HG03025 (cell line): ENCODE results near the gene IQGAP1.
"Not testable (repeated sequence)": the region's sequence is repeated elsewhere in the genome, so short reads cannot be mapped to it uniquely, and the experiment has no call there.

ENCODE experiments used
- ATAC-seq: cut with Tn5 transposase; IDR thresholded peaks from one replicate; pipeline ENCODE4 v1.9.1; 2021; ENCODE audit warnings: mild to moderate bottlenecking, moderate library complexity; ENCODE audit not compliant: unreplicated experiment, low FRiP score

The IQGAP1 gene, protein sequence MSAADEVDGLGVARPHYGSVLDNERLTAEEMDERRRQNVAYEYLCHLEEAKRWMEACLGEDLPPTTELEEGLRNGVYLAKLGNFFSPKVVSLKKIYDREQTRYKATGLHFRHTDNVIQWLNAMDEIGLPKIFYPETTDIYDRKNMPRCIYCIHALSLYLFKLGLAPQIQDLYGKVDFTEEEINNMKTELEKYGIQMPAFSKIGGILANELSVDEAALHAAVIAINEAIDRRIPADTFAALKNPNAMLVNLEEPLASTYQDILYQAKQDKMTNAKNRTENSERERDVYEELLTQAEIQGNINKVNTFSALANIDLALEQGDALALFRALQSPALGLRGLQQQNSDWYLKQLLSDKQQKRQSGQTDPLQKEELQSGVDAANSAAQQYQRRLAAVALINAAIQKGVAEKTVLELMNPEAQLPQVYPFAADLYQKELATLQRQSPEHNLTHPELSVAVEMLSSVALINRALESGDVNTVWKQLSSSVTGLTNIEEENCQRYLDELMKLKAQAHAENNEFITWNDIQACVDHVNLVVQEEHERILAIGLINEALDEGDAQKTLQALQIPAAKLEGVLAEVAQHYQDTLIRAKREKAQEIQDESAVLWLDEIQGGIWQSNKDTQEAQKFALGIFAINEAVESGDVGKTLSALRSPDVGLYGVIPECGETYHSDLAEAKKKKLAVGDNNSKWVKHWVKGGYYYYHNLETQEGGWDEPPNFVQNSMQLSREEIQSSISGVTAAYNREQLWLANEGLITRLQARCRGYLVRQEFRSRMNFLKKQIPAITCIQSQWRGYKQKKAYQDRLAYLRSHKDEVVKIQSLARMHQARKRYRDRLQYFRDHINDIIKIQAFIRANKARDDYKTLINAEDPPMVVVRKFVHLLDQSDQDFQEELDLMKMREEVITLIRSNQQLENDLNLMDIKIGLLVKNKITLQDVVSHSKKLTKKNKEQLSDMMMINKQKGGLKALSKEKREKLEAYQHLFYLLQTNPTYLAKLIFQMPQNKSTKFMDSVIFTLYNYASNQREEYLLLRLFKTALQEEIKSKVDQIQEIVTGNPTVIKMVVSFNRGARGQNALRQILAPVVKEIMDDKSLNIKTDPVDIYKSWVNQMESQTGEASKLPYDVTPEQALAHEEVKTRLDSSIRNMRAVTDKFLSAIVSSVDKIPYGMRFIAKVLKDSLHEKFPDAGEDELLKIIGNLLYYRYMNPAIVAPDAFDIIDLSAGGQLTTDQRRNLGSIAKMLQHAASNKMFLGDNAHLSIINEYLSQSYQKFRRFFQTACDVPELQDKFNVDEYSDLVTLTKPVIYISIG (N-terminal part only)

DNA sequence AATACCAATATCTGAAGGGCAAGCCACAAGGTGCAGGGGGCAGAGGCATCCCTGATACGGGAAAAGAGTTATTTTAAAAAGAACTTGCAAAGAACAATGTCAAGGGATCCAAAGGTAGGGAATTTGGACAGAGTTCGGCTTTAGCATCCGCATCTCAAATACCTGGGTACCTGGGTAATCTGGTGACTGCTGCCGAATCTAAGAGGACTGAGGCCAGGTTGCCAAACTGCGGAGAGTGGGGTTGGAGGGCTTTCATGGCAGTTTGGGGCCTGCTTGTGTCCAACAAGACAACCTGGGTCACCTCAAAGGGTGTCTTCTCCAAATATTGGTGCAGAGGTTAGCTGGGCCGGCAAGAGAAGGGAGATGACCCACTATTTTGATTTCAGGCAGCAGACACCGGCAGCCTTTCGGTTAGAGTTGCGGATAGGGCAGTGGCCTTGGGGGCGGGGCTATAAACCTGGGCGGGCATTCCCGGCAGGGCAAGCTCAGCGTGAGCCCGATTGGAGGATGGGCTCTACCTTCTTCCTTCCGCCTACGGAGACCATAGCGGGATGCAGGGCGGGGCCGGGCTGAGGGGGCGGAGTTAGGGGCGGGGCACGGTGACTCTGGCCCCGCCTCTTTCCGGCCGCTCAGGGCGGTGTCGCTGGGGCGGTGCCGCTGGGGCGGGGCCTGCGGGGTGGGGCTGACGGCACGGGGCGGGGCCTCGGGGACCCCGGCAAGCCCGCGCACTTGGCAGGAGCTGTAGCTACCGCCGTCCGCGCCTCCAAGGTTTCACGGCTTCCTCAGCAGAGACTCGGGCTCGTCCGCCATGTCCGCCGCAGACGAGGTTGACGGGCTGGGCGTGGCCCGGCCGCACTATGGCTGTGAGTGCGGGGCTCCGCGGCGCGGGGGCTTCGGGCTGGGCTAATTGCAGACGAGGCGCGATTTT is at the start of gene IQGAP1:
IQGAP1 (plus strand) TSS at position 709 of the 928 bp plus-strand sequence; CDS start at position 809, 100 bp downstream.
- ATAC-seq, result peak; percentile 90

DNA sequence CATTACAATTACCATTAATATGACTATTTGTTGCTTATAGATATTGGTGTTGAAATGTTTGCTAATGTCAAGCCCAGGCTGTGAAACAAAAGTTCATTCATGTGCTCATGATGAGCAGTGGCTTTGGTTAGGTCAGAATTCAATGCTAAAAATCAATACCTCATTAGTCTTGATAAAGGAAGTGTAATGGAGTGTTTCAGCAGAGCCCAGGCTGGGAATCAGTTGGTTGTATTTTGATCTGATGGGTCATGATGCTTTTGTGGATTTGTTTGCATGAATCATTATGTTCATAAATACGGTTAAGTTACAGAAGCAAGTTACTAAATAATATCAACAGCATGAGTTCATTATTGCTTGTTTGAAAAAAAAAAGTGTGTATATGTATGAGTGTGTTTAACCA is 49.5 kb upstream of the IQGAP1 start:
- ATAC-seq, result no peak

DNA sequence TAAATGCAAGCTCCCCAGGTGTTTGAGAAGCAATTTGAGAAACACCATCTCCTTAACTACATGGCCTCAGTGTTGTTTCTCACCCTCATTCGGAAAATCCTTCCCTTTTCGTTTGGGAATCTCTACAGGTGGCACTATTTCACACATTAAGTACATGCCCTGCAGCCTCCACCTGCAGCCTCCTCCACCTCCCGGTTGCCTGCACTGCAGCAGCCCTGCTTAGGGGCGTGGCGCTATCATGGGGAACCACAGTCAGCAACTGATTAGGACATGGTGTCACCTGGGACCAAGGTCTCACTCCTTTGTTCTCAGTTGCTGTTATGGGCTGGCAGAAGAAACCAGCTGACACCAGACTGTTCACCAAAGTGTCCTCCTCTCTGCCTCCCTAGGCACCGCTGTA is 47.7 kb upstream of the IQGAP1 start:
- ATAC-seq, result no peak

DNA sequence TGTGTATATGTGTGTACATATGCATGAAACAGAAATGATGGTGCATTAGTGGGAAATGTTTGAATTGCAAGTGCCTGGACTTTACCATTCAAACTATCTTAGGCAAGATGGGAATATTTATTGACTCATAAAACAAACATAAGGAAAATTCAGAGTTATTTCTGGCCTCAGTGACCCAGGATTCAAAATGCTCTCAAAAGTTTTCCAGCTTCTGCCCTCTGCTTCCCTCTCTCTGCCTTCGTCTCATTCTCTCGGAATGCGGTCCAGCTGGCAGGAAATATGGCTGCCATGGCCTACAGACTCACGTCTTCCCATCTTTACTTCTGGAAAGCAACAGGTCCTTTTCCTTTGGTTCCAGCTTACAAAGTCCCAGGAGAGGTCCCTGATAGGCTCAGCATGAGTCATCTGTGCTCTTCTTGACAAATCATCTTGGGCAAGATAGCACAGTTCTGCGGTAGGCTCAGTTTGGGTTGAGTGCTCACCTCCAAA is 44.7 kb upstream of the IQGAP1 start:
- no peak for ATAC-seq

DNA sequence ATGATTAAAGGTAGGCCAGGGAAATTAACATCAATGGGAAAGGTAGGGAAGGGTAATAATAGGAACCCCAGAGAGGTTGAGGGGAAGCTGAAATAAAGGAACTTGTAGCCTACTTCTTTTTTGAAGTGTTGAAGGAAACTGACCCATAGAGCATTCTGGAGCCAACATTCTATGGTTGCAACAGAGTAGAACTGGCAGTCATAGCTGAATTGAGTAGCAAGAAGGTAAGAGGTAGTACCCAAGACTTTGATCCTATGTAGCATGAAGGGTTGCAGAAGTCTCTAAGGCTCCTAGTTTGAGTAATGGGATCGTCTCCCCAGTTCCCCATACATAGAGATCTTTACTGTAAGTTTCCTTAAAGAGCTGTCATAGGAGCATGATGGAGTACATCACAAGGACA is 43.4 kb upstream of the IQGAP1 start:
- no peak for ATAC-seq

DNA sequence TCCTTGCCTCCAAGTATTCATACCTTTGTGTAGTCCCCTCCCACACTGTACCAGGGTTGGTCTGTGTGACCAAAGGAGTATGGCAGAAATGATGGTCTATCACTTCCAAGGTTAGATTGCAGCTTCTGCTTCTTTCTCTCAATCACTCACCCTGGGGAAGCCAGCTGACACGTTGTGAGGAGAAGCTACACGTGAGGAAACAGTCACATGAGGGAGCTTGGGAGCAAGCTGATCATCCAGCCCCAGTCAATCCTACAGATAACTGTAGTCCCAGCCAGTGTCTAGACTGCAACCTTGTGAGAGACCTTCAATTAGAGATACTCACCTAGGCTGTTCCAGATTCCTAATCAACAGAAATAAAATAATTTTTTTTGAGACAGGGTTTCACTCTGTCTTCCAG is 42.2 kb upstream of the IQGAP1 start:
- ATAC-seq, result no peak

DNA sequence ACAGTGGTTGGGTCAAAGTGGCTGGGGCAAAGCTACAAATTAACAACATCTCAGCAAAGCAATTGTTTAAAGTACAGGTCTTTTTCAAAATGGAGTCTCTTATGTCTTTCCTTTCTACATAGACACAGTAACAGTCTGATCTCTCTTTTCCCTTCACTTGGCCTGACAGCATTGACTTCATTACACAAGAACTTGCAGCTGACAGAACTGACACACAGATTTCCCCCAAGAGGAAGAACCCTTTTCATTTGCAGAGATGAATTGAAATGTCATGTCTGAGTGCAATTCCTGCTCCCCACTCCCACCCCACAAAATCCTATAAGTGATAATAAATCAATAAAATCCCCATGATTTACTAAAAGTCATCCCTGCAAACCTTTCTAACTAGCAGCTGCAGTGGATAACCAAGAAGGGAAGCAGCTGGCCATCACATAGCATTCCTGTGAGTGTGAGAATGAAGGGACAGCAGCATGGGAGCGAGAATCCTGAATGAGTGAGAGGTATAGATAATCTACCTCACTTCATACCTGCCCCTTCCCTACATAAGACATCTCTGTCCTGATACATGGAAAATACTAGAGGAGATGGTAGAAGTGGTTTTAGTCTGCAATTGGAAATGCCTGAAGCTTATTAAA is 40.5 kb upstream of the IQGAP1 start:
- ATAC-seq, result not testable (repeated sequence)

DNA sequence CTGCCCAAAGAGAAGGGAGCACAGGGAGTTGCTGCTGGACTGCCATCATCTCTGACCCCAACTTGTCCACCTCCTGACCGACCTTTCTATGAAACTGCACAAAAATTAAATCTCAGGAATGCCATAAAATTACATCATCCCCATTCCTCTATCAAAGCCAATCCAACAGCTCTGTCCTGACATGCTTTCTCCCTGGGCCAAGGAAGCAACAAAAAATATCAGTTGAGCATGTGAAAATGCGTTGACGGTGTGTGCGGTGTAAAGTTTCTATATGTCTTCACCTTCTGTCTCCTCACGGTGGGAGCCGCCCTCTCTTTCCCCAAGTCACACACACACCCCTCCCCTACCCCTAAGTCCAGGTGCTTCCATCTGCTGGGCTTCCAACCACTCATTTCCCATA is 39.6 kb upstream of the IQGAP1 start:
- ATAC-seq, result no peak

DNA sequence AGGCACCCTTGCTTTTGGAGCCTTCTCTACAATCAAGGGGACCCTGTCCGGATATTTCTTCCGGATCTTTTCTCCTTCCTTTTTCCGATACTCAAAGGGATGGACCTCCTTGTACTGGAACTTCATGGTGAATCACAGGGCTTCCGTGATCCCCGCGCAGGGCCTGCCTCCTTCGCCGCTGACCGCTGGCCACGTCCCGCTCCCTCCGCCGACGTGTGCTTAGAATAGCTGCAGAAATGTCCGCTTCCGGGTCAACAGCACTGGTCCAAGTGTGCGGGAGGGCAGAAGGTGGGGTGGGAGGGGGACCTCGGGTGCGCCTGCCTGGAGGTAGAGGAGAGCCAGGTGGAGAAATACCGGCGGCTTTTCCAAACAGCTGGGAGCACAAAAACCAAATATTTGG is 39.0 kb upstream of the IQGAP1 start:
- ATAC-seq, result no peak

DNA sequence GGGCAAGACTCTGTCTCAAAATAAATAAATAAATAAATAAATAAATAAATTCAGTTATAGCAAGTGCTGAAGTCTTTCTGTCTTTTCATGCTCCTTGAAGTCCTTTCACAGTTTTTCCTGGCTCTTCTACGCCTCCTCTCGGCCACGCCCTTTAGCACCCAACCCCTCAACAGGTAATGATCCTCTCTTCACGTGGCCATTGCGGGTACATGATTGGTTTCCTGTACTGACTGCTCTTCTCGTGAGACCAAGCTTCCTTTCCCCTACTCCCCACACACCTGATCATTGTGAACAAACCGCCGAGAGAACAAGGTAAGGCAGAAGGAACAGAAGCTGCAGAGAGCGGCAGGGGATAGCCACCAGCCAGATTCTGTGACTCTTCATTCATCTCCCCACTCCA is 38.2 kb upstream of the IQGAP1 start:
- ATAC-seq, result no peak

DNA sequence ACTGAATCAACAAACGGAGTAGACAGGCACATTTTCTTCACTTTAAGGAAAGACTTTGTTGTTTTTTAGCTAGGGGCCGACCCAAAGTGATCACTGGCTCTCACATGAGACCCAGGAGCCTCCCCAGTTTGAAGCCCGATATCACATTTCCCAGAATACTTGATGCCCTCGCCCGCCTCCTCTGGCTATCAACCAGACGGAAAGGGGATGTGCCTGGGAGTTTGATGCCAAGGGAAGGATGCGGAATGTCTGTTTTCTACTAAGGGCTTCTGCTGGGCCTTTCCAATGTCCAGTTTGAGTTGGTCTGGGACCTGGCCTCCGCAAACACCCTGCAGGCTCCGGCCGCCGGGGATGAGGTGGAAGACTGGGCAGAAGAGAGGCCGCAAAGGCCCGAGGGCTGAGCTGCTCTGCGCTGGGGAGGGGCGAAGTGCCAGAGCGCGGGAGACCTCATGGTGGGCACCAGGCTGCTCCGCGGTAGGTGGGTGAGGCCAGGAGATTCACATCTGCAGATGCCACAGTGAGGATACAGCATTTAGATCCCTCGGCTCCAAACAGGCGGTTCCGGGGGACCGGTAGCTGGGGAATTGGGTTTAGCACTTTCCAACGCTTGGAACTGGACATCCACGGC is 36.4 kb upstream of the IQGAP1 start:
- ATAC-seq, result no peak

DNA sequence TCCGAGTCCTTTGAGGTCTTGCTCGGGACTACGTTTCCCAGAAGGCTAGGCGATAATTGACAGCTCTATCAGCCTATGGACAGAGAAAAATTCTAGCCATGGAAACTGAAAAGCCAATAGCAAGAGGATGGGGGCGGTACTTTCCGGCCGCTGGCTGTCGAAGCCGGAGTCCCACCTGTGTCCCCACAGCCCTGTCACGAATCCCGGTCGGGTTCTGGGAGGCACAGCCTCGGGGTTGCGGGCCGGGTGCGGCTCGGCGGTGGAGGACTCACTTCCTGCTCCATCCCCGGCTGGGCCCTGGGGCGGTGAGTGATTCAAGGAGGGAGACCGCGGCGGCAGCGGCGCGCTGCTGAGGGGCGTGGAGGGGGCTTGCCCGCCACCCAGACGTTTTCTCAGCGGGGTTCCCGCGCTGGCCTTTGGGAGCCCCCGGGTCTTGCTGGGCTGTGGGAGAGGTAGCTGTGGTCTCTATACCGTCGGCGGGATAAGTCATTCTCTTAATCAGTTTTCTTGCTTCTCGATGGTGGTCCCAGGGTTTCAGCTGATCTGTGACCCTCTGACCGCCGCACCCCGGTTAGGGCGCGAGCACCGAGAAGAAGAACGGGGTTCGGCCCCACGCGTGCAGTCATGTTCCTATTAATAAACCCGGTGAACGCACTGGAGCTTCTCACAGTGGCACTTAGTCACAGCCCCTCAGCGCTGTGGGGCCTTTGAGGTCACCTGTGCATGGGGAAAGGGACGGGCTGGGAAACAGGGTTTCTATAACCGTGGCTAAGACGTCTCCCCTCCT is 35.7 kb upstream of the IQGAP1 start, which contains the start of gene ZNF774:
ZNF774 (plus strand) TSS at position 178 of the 787 bp plus-strand sequence. CDS start 2,377 bp downstream, outside the sequence.
- ATAC-seq, result peak; percentile 98

DNA sequence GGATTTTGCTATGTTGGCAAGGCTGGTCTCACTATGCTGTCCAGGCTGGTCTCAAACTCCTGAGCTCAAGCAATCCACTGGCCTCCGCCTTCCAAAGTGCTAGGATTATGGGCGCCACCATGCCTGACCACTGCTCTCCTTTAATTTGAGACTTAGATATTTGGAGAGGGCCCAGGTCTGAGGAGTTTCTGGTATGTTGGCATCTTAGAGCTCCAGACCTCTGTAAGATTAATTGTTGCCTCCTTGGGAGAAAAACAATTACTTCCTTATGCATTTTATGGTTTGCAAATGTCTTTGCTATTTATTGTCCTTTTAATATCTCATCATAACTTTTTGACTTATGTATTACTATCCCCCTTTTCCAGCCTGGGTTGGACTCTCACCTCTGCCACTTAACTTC is 33.1 kb upstream of the IQGAP1 start:
- no peak for ATAC-seq

DNA sequence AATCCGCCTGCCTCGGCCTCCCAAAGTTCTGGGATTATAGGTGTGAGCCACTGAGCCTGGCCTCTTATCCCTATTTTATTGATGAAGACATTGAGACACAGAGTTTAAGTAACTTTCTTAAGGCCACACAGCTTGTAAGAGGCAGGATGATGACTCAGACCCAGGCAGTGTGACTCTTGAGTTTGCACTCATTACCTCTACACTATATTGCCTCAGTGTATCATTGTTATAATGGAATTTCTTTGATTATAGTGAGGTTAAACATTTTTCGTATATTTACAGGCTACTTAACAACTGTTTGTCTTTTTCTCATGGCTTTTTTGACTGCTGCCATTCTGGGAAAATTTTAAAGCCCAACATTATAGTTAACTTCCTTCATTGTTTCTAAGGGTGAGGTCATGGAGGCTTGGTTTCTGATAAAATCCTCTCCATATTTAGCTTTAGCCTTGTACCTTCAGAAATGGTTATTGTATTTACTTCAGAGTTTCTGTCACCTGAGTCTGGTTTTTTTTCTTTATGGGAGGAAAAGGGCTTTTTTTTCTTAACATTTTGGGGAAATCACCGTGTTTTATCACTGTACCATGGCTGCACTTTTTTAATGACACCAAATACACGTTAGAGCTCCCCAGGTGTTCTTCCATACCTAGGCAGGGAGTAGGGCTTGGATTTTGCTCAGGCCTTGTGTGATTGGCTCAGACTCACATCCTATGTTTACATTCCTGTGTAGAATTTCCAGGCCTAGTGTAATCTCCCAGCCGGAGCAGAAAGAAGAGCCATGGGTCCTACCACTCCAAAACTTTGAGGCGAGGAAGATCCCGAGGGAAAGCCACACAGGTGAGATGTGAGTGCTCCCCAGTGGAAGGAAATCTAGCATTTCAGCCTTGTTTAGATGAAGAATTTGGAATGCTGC is 29.7 kb upstream of the IQGAP1 start:
- ATAC-seq, result no peak

DNA sequence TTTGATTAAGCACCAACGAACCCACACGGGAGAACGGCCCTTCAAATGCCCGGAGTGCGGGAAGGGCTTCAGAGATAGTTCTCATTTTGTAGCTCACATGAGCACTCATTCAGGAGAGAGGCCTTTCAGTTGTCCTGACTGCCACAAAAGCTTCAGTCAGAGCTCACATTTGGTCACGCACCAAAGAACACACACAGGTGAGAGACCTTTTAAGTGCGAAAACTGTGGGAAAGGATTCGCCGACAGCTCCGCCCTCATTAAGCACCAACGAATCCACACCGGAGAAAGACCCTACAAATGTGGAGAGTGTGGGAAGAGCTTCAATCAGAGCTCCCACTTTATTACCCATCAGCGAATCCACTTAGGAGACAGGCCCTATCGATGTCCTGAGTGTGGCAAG is 27.3 kb upstream of the IQGAP1 start:
- no peak for ATAC-seq

DNA sequence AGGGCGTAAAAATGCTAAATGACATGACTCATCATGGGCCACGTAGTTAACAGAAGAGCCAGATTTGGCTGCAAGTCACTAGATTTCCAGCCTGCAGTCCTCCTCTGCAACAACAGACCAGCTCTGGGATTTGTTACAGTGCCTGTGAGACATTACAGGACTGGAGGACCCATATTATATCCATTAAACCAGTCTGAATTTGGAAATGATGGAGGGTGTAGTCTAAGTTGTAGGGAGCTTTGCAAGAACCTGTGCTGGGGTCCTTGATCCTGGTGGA is 25.2 kb upstream of the IQGAP1 start:
- no peak for ATAC-seq

DNA sequence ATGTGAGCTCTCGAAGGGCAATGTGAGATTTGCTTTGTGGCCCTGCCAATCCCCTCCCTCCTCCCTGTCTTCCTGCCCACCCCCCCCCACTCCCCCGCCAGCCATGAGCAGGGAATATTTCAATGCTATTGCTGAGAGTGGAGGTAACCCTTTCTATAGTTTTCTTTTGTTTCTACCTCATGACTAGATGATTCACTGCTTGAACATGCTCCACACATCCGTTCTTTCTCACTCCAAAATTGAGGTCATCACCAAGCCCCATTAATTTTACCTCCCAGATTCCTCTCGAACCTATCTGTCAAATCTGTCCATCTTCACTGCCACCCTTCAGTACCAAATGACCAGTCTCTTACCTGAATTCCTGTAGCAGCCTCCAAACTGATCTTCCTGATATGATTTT is 23.8 kb upstream of the IQGAP1 start:
- ATAC-seq, result no peak
